Middle frontal gyrus (tissue), 1 donor: ENCODE data around the gene MIEF1.
A peak's percentile ranks its signal among the peaks of the same experiment; 100 is the strongest.

Experiments
- DNase-seq: peaks from one replicate; pipeline ENCODE4 v3.0.0-alpha.2; 2015; ENCODE audit warnings: low spot score; ENCODE audit errors: extremely low spot score

The MIEF1 gene

GRCh38 chr22:39556970-39557841 lies 55.1 kb downstream of the MIEF1 start:
- peak; percentile 9 for DNase-seq

- no peak for DNase-seq
Observed at GRCh38 chr22:39558254-39558727, 56.2 kb downstream of the MIEF1 start.

GRCh38 chr22:39558950-39559349 lies 56.9 kb downstream of the MIEF1 start:
- DNase-seq, result no peak

GRCh38 chr22:39559456-39560105 lies 57.5 kb downstream of the MIEF1 start:
- DNase-seq, result no peak

- no peak for DNase-seq
Observed at GRCh38 chr22:39560127-39560526, 58.0 kb downstream of the MIEF1 start.

GRCh38 chr22:39562839-39563489 lies 60.9 kb downstream of the MIEF1 start:
- DNase-seq, result no peak

- no peak for DNase-seq
Observed at GRCh38 chr22:39563571-39564428, 61.7 kb downstream of the MIEF1 start.

GRCh38 chr22:39565414-39565944 lies 63.4 kb downstream of the MIEF1 start:
- DNase-seq, result no peak

- no peak for DNase-seq
Observed at GRCh38 chr22:39567135-39567946, 65.3 kb downstream of the MIEF1 start.
